ENCODE results near the gene SIRT3.

- no peak for TF ChIP-seq CTCF (IDR thresholded peaks at IDR 0.05)
- TF ChIP-seq EZH2 (IDR thresholded peaks at IDR 0.05), result no peak
These were observed 27.8 kb downstream of the SIRT3 start for GRCh38 chr11:208181-208916.

Data from neural progenitor cell (in vitro differentiated cells).